NK-92 (cell line): ENCODE data around the gene KBTBD3.
"Not testable (repeated sequence)": the region's sequence is repeated elsewhere in the genome, so short reads cannot be mapped to it uniquely, and the experiment has no call there.

Experiments
- DNase-seq: peaks from one replicate; lab custom pipeline; 2025; ENCODE audit not compliant: unreplicated experiment; lab: John Stamatoyannopoulos, UW

Gene KBTBD3

GRCh38 chr11:106011481-106011880, 65.7 kb downstream of the KBTBD3 start:
- no peak for DNase-seq

GRCh38 chr11:106003094-106003493, 74.1 kb downstream of the KBTBD3 start:
- not testable (repeated sequence) for DNase-seq

- no peak for DNase-seq
These were observed 75.7 kb downstream of the KBTBD3 start for GRCh38 chr11:106001304-106002012.
